ENCODE results near the gene CTNNBL1.

The CTNNBL1 gene

GRCh38 chr20:37904845-37905373 lies 211.1 kb downstream of the CTNNBL1 start:
- H3K9me3 Mint-ChIP-seq, result no peaks in the 10 kb centered on the region
- peaks cover 69 to 90% of the 10 kb centered on the region in 2 donors for H3K27me3 Mint-ChIP-seq

GRCh38 chr20:37905671-37906613 lies 212.1 kb downstream of the CTNNBL1 start:
- no peak overlapping the region for H3K27ac Mint-ChIP-seq
- no peak for DNase-seq
- no peak for ATAC-seq (replicated peaks)
- no peaks in the 10 kb centered on the region for H3K9me3 Mint-ChIP-seq
- no peaks in the 10 kb centered on the region for H3K36me3 Mint-ChIP-seq (ENCODE audit: insufficient read depth)
- H3K4me1 Mint-ChIP-seq (ENCODE audit: low read depth in 2 of 2), result peaks cover 9 to 11% of the 10 kb centered on the region in 2 donors
- peaks cover 62 to 86% of the 10 kb centered on the region in 2 donors for H3K27me3 Mint-ChIP-seq
- no peak overlapping the region for H3K4me3 Mint-ChIP-seq

More at GRCh38 chr20:37904845-37905373, 211.1 kb downstream of the CTNNBL1 start:
- peaks cover 9 to 12% of the 10 kb centered on the region in 2 donors for H3K4me1 Mint-ChIP-seq (ENCODE audit: low read depth in 2 of 2)
- DNase-seq (no peak), ATAC-seq (replicated peaks) (no peak)
- no peak overlapping the region for H3K27ac Mint-ChIP-seq
- no peak overlapping the region for H3K4me3 Mint-ChIP-seq
- no peaks in the 10 kb centered on the region for H3K36me3 Mint-ChIP-seq (ENCODE audit: insufficient read depth)

- H3K27ac Mint-ChIP-seq, result no peak overlapping the region
- peaks cover 5 to 10% of the 10 kb centered on the region in 2 donors for H3K4me1 Mint-ChIP-seq (ENCODE audit: low read depth in 2 of 2)
- DNase-seq (no peak), ATAC-seq (replicated peaks) (no peak)
- H3K36me3 Mint-ChIP-seq (ENCODE audit: insufficient read depth), result no peaks in the 10 kb centered on the region
- H3K9me3 Mint-ChIP-seq, result no peaks in the 10 kb centered on the region
- H3K4me3 Mint-ChIP-seq, result no peak overlapping the region
- peaks cover 57 to 83% of the 10 kb centered on the region in 2 donors for H3K27me3 Mint-ChIP-seq
Observed at GRCh38 chr20:37907330-37907676, 213.5 kb downstream of the CTNNBL1 start.

GRCh38 chr20:37907677-37908401 lies 214.0 kb downstream of the CTNNBL1 start:
- H3K4me3 Mint-ChIP-seq, result no peak overlapping the region
- H3K4me1 Mint-ChIP-seq (ENCODE audit: low read depth in 2 of 2), result peaks cover 7 to 9% of the 10 kb centered on the region in 2 donors
- peaks cover 59 to 85% of the 10 kb centered on the region in 2 donors for H3K27me3 Mint-ChIP-seq
- no peak for DNase-seq
- H3K36me3 Mint-ChIP-seq (ENCODE audit: insufficient read depth), result no peaks in the 10 kb centered on the region
- ATAC-seq (replicated peaks), result no peak
- no peak overlapping the region for H3K27ac Mint-ChIP-seq
- no peaks in the 10 kb centered on the region for H3K9me3 Mint-ChIP-seq

DNA sequence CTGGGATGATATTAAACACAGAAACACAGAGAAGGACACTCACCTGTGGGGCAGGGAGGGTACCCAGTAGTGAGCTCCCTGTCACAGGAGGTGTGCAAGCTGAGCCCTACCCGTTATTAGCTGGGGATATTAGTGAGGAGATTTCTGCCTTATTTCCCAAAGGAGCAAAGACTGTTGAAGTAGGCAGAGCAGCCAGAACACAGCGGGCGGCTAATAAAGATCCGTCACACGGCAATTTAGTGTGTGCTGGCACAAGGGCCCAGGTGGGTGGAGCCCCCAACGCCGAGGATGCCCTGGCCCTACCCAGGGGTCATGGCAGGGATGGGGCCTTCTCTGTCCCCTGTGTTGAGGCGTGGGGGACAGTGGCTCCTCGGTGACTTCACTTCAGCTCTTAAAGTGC lies 217.4 kb downstream of the CTNNBL1 start:
- Mint-ChIP-seq H3K27ac (no peak overlapping the region), H3K4me3 (no peak overlapping the region), H3K9me3 (no peaks in the 10 kb centered on the region), H3K4me1 (ENCODE audit: low read depth in 2 of 2) (peaks cover 3 to 9% of the 10 kb centered on the region in 2 donors), H3K36me3 (ENCODE audit: insufficient read depth) (no peaks in the 10 kb centered on the region), H3K27me3 (peaks cover 46 to 83% of the 10 kb centered on the region in 2 donors)
- no peak for ATAC-seq (replicated peaks)
- DNase-seq, result no peak

- Mint-ChIP-seq H3K9me3 (no peaks in the 10 kb centered on the region), H3K27ac (no peak overlapping the region), H3K36me3 (ENCODE audit: insufficient read depth) (no peaks in the 10 kb centered on the region), H3K4me1 (ENCODE audit: low read depth in 2 of 2) (peaks cover 3 to 9% of the 10 kb centered on the region in 2 donors), H3K4me3 (no peak overlapping the region), H3K27me3 (peaks cover 47 to 83% of the 10 kb centered on the region in 2 donors)
- DNase-seq (no peak), ATAC-seq (replicated peaks) (no peak)
Observed at GRCh38 chr20:37911838-37912281, 218.0 kb downstream of the CTNNBL1 start.

GRCh38 chr20:37912874-37913273 lies 219.0 kb downstream of the CTNNBL1 start:
- Mint-ChIP-seq H3K4me3 (no peak overlapping the region), H3K27me3 (peaks cover 44 to 77% of the 10 kb centered on the region in 2 donors), H3K9me3 (no peaks in the 10 kb centered on the region), H3K27ac (no peak overlapping the region), H3K36me3 (ENCODE audit: insufficient read depth) (no peaks in the 10 kb centered on the region), H3K4me1 (ENCODE audit: low read depth in 2 of 2) (peaks cover 3 to 9% of the 10 kb centered on the region in 2 donors)
- no peak for ATAC-seq (replicated peaks)
- no peak for DNase-seq

DNA sequence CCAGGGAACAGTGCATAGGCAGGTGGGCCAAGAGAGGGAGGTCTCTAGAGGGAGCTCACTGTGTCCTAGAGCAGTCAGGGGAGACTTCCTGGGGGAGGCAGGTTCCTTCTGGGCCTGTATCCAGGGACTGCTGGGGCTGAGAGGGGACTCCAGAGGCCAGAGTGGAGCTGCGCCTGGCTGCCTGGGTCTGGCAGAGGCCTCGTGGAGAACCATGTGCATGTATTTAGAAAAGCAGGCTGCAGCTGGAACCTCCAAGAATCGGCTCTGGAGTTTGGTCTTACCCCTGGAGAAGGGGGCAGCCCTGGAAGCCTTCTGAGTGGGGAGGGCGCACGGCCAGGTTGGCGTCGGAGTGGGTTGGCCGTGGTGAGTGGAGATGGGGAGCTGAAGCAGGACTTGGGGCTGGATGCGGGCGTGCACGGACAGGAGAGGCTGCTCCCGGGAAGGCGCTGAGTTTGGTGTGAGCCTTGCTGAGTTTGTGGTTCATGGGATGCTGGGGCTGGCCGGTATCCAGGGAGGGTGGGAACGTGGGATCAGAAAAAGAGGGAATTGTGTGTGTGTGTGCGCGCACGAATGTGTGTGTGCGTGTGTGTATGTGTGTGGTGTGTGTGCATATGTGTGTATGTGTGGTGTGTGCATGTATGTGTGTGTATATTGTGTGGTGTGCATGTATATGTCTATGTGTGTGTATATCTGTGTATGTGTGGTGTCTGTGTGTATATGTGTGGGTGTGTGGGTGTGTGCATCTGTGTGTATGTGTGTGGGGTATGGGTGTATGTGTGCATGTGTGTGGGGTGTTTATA lies 219.9 kb downstream of the CTNNBL1 start:
- DNase-seq, result no peak
- H3K9me3 Mint-ChIP-seq, result no peaks in the 10 kb centered on the region
- H3K27me3 Mint-ChIP-seq, result peaks cover 39 to 77% of the 10 kb centered on the region in 2 donors
- no peak overlapping the region for H3K27ac Mint-ChIP-seq
- no peak overlapping the region for H3K4me3 Mint-ChIP-seq
- no peaks in the 10 kb centered on the region for H3K36me3 Mint-ChIP-seq (ENCODE audit: insufficient read depth)
- peaks cover 3 to 9% of the 10 kb centered on the region in 2 donors for H3K4me1 Mint-ChIP-seq (ENCODE audit: low read depth in 2 of 2)
- no peak for ATAC-seq (replicated peaks)

DNA sequence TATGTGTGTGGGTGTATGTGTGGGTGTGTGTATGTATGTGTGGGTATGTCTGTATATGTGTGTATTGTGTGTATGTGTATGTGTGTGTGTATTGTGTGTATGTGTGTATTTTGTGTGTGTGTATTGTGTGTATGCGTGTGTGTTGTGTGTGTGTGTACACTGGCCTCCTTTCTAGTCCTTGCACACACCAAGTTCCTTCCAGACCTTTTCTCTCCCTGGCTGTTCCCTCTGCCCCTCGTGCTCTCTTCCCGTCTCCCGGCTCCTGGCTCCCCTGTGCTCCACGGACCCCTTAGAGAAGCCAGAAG lies 220.5 kb downstream of the CTNNBL1 start:
- Mint-ChIP-seq H3K36me3 (ENCODE audit: insufficient read depth) (no peaks in the 10 kb centered on the region), H3K4me1 (ENCODE audit: low read depth in 2 of 2) (peaks cover 3 to 9% of the 10 kb centered on the region in 2 donors), H3K27ac (peak overlapping the region; percentile 85 to 88), H3K27me3 (peaks cover 33 to 77% of the 10 kb centered on the region in 2 donors), H3K9me3 (no peaks in the 10 kb centered on the region), H3K4me3 (peak overlapping the region in 1 of 2 donors; percentile 67)
- ATAC-seq (replicated peaks), result no peak
- no peak for DNase-seq

DNA sequence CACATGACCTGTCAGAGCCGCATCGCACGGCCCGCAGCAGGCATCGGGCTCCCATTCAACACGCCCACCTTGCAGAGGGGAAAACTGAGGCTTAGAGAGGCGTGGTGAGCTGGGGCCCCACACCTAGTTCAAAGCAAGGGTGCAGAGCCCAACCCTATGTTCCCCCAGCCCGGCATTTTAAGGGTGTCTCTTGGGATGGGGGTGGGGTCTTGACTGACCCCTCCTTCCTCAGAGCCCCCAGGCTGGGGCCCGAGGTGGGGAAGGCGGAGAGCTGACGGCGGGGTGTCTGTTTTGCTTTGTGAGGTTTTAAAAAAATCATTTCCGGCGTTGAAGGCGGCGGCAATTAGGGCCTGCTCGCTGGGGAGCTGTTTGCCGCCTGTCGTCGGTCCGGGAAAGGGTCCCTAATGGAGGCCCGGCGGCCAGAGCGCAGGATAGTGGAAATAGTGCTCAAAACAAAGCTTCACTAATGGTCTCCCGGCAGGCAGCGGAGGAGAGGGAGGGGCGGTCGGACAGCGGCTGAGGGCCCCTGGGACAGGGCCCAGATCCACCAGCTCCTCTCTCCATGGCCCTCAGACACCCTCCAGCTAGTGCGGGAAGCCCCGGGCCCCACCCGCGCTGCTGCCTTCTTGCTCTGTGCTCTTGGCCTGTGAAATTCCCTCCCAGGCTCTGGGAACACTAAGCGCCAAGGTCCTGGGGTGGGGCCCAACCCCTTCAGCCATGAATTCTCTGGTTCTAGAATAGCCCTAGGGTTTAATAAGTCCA lies 221.0 kb downstream of the CTNNBL1 start:
- peak overlapping the region; percentile 85 to 88 for H3K27ac Mint-ChIP-seq
- H3K27me3 Mint-ChIP-seq, result peaks cover 33 to 78% of the 10 kb centered on the region in 2 donors
- H3K4me1 Mint-ChIP-seq (ENCODE audit: low read depth in 2 of 2), result peaks cover 3 to 9% of the 10 kb centered on the region in 2 donors
- peak in 2 of 3 experiments; percentile 4 to 9 for DNase-seq
- no peaks in the 10 kb centered on the region for H3K36me3 Mint-ChIP-seq (ENCODE audit: insufficient read depth)
- peak overlapping the region; percentile 67 to 68 for H3K4me3 Mint-ChIP-seq
- ATAC-seq (replicated peaks), result peak; percentile 50
- no peaks in the 10 kb centered on the region for H3K9me3 Mint-ChIP-seq

GRCh38 chr20:37915434-37915787 lies 221.6 kb downstream of the CTNNBL1 start:
- ATAC-seq (replicated peaks), result no peak

DNA sequence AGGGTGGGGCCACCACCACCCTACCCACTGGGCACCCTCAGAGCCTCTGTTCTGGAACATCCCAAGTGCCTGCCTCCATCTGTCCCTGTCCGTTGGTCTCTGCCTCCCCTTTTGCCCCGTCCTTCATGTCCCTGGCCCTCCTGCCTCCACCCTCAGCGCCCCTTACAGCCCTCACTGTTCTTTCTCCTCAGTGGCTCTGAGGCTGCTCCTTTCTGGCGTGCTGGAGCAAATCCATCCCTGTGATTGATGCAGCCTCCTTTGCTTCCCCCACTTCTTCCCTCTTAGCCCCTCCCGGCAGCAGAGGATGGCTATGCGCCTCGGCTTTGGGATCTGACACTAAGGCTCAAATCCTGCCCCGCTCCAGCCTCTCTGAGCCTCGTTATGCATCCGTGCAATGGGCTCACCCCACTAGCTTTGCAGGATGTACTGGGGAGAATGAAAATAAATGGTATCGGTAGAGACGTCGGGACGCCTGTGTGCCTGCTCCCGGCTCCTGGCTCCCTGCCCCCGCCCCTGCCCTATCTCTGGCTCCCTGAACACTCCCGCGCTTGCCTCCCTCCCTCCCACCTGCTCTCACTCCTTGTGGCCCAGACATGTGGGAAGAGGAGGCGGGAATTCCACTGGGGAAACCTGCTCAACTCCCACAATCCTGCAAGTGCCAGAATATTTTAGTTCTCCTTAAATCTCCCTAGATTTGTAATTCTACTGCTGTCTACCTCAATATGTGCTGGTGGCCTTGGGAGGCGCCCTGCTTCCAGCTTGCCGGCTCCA lies 222.2 kb downstream of the CTNNBL1 start:
- H3K27ac Mint-ChIP-seq, result peak overlapping the region; percentile 24 to 88

More at GRCh38 chr20:37915434-37915787, 221.6 kb downstream of the CTNNBL1 start:
- H3K4me1 Mint-ChIP-seq (ENCODE audit: low read depth in 2 of 2), result peaks cover 3 to 9% of the 10 kb centered on the region in 2 donors
- peaks cover 33 to 78% of the 10 kb centered on the region in 2 donors for H3K27me3 Mint-ChIP-seq
- H3K9me3 Mint-ChIP-seq, result no peaks in the 10 kb centered on the region
- peak overlapping the region in 1 of 2 donors; percentile 68 for H3K4me3 Mint-ChIP-seq
- DNase-seq, result no peak
- H3K36me3 Mint-ChIP-seq (ENCODE audit: insufficient read depth), result no peaks in the 10 kb centered on the region
- H3K27ac Mint-ChIP-seq, result peak overlapping the region; percentile 24 to 88

More for the DNA sequence above, 222.2 kb downstream of the CTNNBL1 start:
- Mint-ChIP-seq H3K9me3 (no peaks in the 10 kb centered on the region), H3K27me3 (peaks cover 38 to 80% of the 10 kb centered on the region in 2 donors), H3K4me1 (ENCODE audit: low read depth in 2 of 2) (peaks cover 3 to 11% of the 10 kb centered on the region in 2 donors), H3K36me3 (ENCODE audit: insufficient read depth) (no peaks in the 10 kb centered on the region), H3K4me3 (no peak overlapping the region)
- no peak for DNase-seq
- no peak for ATAC-seq (replicated peaks)
